Measurements from ENCODE around the gene ADK.

- TF ChIP-seq GATAD1 (CRISPR knock-in tag; IDR thresholded peaks at IDR 0.05) (no peak), CCDC6 (CRISPR knock-in tag; IDR thresholded peaks at IDR 0.05) (no peak), JUND (CRISPR knock-in tag; IDR thresholded peaks at IDR 0.05) (no peak), SIN3A (IDR thresholded peaks at IDR 0.05; ENCODE audit: borderline replicate concordance, low read depth, low read length) (no peak), CEBPB (IDR thresholded peaks at IDR 0.05; ENCODE audit: borderline replicate concordance, low read depth, low read length) (no peak), ZSCAN29 (CRISPR knock-in tag; conservative IDR thresholded peaks at IDR 0.05) (no peak), ZEB1 (IDR thresholded peaks at IDR 0.05; ENCODE audit: insufficient replicate concordance, low read depth) (no peak), TBX2 (CRISPR knock-in tag; IDR thresholded peaks at IDR 0.05; ENCODE audit: borderline replicate concordance) (no peak), SIN3B (IDR thresholded peaks at IDR 0.05; ENCODE audit: low read length) (no peak), USF2 (IDR thresholded peaks at IDR 0.05; ENCODE audit: low read depth, low read length) (no peak), USF2 (CRISPR knock-in tag; IDR thresholded peaks at IDR 0.05; ENCODE audit: borderline replicate concordance) (no peak)
- TF ChIP-seq, protein P1, sequence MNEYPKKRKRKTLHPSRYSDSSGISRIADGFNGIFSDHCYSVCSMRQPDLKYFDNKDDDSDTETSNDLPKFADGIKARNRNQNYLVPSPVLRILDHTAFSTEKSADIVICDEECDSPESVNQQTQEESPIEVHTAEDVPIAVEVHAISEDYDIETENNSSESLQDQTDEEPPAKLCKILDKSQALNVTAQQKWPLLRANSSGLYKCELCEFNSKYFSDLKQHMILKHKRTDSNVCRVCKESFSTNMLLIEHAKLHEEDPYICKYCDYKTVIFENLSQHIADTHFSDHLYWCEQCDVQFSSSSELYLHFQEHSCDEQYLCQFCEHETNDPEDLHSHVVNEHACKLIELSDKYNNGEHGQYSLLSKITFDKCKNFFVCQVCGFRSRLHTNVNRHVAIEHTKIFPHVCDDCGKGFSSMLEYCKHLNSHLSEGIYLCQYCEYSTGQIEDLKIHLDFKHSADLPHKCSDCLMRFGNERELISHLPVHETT (CRISPR knock-in tag; conservative IDR thresholded peaks at IDR 0.05) = no peak
- TF ChIP-seq, protein P2, sequence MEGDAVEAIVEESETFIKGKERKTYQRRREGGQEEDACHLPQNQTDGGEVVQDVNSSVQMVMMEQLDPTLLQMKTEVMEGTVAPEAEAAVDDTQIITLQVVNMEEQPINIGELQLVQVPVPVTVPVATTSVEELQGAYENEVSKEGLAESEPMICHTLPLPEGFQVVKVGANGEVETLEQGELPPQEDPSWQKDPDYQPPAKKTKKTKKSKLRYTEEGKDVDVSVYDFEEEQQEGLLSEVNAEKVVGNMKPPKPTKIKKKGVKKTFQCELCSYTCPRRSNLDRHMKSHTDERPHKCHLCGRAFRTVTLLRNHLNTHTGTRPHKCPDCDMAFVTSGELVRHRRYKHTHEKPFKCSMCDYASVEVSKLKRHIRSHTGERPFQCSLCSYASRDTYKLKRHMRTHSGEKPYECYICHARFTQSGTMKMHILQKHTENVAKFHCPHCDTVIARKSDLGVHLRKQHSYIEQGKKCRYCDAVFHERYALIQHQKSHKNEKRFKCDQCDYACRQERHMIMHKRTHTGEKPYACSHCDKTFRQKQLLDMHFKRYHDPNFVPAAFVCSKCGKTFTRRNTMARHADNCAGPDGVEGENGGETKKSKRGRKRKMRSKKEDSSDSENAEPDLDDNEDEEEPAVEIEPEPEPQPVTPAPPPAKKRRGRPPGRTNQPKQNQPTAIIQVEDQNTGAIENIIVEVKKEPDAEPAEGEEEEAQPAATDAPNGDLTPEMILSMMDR (CRISPR knock-in tag; IDR thresholded peaks at IDR 0.05) = no peak
- TF ChIP-seq, protein P3, sequence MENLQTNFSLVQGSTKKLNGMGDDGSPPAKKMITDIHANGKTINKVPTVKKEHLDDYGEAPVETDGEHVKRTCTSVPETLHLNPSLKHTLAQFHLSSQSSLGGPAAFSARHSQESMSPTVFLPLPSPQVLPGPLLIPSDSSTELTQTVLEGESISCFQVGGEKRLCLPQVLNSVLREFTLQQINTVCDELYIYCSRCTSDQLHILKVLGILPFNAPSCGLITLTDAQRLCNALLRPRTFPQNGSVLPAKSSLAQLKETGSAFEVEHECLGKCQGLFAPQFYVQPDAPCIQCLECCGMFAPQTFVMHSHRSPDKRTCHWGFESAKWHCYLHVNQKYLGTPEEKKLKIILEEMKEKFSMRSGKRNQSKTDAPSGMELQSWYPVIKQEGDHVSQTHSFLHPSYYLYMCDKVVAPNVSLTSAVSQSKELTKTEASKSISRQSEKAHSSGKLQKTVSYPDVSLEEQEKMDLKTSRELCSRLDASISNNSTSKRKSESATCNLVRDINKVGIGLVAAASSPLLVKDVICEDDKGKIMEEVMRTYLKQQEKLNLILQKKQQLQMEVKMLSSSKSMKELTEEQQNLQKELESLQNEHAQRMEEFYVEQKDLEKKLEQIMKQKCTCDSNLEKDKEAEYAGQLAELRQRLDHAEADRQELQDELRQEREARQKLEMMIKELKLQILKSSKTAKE (CRISPR knock-in tag; IDR thresholded peaks at IDR 0.05; ENCODE audit: borderline replicate concordance) = no peak
- TF ChIP-seq, protein P4, sequence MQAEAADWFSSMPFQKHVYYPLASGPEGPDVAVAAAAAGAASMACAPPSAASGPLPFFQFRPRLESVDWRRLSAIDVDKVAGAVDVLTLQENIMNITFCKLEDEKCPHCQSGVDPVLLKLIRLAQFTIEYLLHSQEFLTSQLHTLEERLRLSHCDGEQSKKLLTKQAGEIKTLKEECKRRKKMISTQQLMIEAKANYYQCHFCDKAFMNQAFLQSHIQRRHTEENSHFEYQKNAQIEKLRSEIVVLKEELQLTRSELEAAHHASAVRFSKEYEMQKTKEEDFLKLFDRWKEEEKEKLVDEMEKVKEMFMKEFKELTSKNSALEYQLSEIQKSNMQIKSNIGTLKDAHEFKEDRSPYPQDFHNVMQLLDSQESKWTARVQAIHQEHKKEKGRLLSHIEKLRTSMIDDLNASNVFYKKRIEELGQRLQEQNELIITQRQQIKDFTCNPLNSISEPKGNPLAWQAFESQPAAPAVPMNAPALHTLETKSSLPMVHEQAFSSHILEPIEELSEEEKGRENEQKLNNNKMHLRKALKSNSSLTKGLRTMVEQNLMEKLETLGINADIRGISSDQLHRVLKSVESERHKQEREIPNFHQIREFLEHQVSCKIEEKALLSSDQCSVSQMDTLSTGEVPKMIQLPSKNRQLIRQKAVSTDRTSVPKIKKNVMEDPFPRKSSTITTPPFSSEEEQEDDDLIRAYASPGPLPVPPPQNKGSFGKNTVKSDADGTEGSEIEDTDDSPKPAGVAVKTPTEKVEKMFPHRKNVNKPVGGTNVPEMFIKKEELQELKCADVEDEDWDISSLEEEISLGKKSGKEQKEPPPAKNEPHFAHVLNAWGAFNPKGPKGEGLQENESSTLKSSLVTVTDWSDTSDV (CRISPR knock-in tag; IDR thresholded peaks at IDR 0.05) = no peak
Observed at GRCh38 chr10:74383642-74384041, 232.6 kb downstream of the ADK start.
